WTC11 (cell line): ENCODE measurements around the gene STKLD1.

Experiments
- CREB1 ChIP-seq: sonication (generic); formaldehyde crosslinking; IDR thresholded peaks from 2 replicates; pipeline ENCODE4 v1.8.0; 2023; ENCODE audit warnings: mild to moderate bottlenecking, missing genetic modification reagents
- CTCF ChIP-seq: fragments of 200-600 bp; IDR thresholded peaks from 2 replicates; pipeline ENCODE4 v1.8.0; 2022; ENCODE audit warnings: antibody characterized with exemption
- ETV6 ChIP-seq: sonication (generic); formaldehyde crosslinking; IDR thresholded peaks from 2 replicates; pipeline ENCODE4 v1.8.1; 2022; ENCODE audit warnings: mild to moderate bottlenecking, missing genetic modification reagents
- JAZF1 ChIP-seq: fragments of 250-450 bp; sonication (Bioruptor Pico); IDR thresholded peaks from 2 replicates; pipeline ENCODE4 v1.9.0; 2021; ENCODE audit warnings: moderate library complexity, mild to moderate bottlenecking, inconsistent platforms
- MLX ChIP-seq: sonication (generic); formaldehyde crosslinking; IDR thresholded peaks from 2 replicates; pipeline ENCODE4 v1.8.1; 2023; ENCODE audit warnings: mild to moderate bottlenecking, missing genetic modification reagents, moderate library complexity
- SMAD3 ChIP-seq: sonication (generic); formaldehyde crosslinking; IDR thresholded peaks from 2 replicates; pipeline ENCODE4 v1.8.0; 2022; ENCODE audit warnings: missing genetic modification reagents, mild to moderate bottlenecking, borderline replicate concordance
- TF ChIP-seq, protein P1 (sequence below): sonication (generic); formaldehyde crosslinking; IDR thresholded peaks from 2 replicates; pipeline ENCODE4 v1.8.0; 2022; ENCODE audit warnings: mild to moderate bottlenecking, missing genetic modification reagents
- TF ChIP-seq, protein P2 (sequence below): sonication (generic); formaldehyde crosslinking; IDR thresholded peaks from 2 replicates; pipeline ENCODE4 v1.8.1; 2023; ENCODE audit warnings: mild to moderate bottlenecking, moderate library complexity, missing genetic modification reagents

DNA sequence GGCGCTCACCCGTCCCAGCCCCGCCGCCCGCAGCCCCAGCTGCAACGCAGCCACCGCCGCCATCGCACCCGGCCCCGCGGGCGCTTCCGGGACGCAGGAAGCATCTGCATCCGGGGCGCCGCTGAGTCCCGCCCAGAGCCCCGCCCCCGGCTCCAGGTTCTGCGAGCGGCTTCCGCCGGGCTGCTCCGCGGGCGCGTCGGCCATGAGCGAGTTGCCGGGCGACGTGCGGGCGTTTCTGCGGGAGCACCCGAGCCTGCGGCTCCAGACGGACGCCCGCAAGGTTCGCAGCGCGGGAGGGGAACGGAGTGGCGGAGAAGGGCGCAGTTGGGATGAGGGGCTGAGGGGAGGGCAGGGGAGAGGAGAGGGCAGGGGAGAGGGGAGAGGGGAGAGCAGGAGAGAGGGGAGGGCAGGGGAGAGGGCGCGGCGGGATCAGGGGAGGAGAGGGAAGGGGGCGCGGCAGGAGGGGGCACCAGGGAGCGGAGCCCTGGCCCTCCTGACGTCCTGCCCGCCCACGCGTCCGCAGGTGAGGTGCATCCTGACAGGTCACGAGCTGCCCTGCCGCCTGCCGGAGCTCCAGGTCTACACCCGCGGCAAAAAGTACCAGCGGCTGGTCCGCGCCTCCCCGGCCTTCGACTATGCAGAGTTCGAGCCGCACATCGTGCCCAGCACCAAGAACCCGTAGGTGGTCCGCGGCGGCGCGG is 19.6 kb upstream of the STKLD1 start, which contains the start of the genes SURF1 and SURF2:
- TF ChIP-seq, protein P1, sequence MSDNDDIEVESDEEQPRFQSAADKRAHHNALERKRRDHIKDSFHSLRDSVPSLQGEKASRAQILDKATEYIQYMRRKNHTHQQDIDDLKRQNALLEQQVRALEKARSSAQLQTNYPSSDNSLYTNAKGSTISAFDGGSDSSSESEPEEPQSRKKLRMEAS (CRISPR knock-in tag): peak; percentile 66; the same call in 1 of the 2 replicates
- TF ChIP-seq, protein P2, sequence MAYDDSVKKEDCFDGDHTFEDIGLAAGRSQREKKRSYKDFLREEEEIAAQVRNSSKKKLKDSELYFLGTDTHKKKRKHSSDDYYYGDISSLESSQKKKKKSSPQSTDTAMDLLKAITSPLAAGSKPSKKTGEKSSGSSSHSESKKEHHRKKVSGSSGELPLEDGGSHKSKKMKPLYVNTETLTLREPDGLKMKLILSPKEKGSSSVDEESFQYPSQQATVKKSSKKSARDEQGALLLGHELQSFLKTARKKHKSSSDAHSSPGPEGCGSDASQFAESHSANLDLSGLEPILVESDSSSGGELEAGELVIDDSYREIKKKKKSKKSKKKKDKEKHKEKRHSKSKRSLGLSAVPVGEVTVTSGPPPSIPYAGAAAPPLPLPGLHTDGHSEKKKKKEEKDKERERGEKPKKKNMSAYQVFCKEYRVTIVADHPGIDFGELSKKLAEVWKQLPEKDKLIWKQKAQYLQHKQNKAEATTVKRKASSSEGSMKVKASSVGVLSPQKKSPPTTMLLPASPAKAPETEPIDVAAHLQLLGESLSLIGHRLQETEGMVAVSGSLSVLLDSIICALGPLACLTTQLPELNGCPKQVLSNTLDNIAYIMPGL: no peak; the same call in 1 of the 2 replicates
- TF ChIP-seq ETV6 (CRISPR knock-in tag) (peak; percentile 50; the same call in 1 of the 2 replicates), CTCF (no peak), MLX (CRISPR knock-in tag) (no peak), CREB1 (CRISPR knock-in tag) (no peak), JAZF1 (no peak), SMAD3 (CRISPR knock-in tag) (no peak)
